ENCODE measurements around the gene TMEM175. TPM values are rescaled to one million over a fixed set of nuclear protein-coding genes. Genes with fewer than 3 reads are reported as not detected.

TMEM175 gene
- total and polyA plus RNA-seq, 2 of the 4 experiments (the other 2 are of a cell fraction) = 7.7 to 41.9 TPM

- no peak overlapping the region for H2BK15ac ChIP-seq (ENCODE audit: low read depth, low read length)
- no TSS peak for BruUV-seq (replicated peaks)
These were observed 24.4 kb downstream of the TMEM175 start for GRCh38 chr4:956531-957230.

More at GRCh38 chr4:956531-957230, 24.4 kb downstream of the TMEM175 start:
- Histone ChIP-seq H3K23ac (ENCODE audit: low read depth, low read length) (no peak overlapping the region), H2BK20ac (ENCODE audit: low read depth, low read length) (no peak overlapping the region), H3K4ac (ENCODE audit: low read depth, low read length) (no peak overlapping the region), H3K36me3 (ENCODE audit: control insufficient read depth, insufficient read depth, low read length) (peaks cover 32% of the 10 kb centered on the region), H3K27ac (ENCODE audit: insufficient read depth, low read length) (no peak overlapping the region), H2BK120ac (ENCODE audit: low read depth, low read length) (no peak overlapping the region), H3K27me3 (ENCODE audit: control insufficient read depth, insufficient read depth, low read length) (no peaks in the 10 kb centered on the region), H2AK5ac (ENCODE audit: low read depth, low read length) (no peak overlapping the region), H3K18ac (ENCODE audit: low read depth, low read length) (no peak overlapping the region), H2AK9ac (replicated peaks; ENCODE audit: low read depth, low read length, poor library complexity) (no peak overlapping the region), H3K14ac (replicated peaks; ENCODE audit: low read depth, low read length) (no peak overlapping the region), H2BK5ac (ENCODE audit: low read depth, low read length, poor library complexity, severe bottlenecking) (no peak overlapping the region), H3K9me1 (ENCODE audit: insufficient read depth, low read length) (0 out of 2 replicates have a peak, but pooled peaks cover 2% of the 10 kb centered on the region), H3K9me3 (ENCODE audit: control insufficient read depth, insufficient read depth, low read length) (no peaks in the 10 kb centered on the region), H4K8ac (ENCODE audit: low read depth in 2 of 2, low read length in 2 of 2) (no peak overlapping the region), H4K5ac (ENCODE audit: low read depth, low read length) (no peak overlapping the region), H3K4me3 (ENCODE audit: insufficient read depth, low read depth, low read length) (no peak overlapping the region), H3K4me1 (ENCODE audit: control insufficient read depth, insufficient read depth, low read length) (no peaks in the 10 kb centered on the region), H3K9ac (ENCODE audit: low read depth, low read length) (no peak overlapping the region), H3K56ac (ENCODE audit: extremely low read depth, insufficient read depth, low read length) (no peak overlapping the region), H3K79me1 (ENCODE audit: low read depth in 1 of 2, low read length in 2 of 2) (no peaks in the 10 kb centered on the region), H4K20me1 (ENCODE audit: insufficient read depth, low read length) (no peaks in the 10 kb centered on the region), H4K91ac (ENCODE audit: insufficient read depth, low read depth, low read length) (no peak overlapping the region), H3K4me2 (ENCODE audit: low read depth, low read length) (no peak overlapping the region), H2AFZ (replicated peaks; ENCODE audit: low read length, poor library complexity) (no peak overlapping the region)
- ATAC-seq (ENCODE audit: low read depth) (no peak), DNase-seq (no peak)
- intact Hi-C loops (cut with micrococcal nuclease) = no loop called here
- CTCF ChIA-PET = no interaction called here
- POLR2A ChIA-PET (ENCODE audit: unreplicated experiment) = no interaction called here
- in situ Hi-C loops (cut with MboI; ENCODE audit: low sequenced_read_pairs) = no loop called here
- 63% methylated on average over 4 of the region's 14 CpGs; no CpG with 5 or more reads in 1 of the 2 experiments for WGBS, 2 experiments (ENCODE audit: extremely low coverage in 2 of 2, insufficient read length in 1 of 2)
- TF ChIP-seq NFE2L2 (IDR thresholded peaks at IDR 0.05; ENCODE audit: low read depth, low read length) = no peak
- TF ChIP-seq FOS (IDR thresholded peaks at IDR 0.05; ENCODE audit: low read depth, low read length) = no peak
- TF ChIP-seq MAFK (IDR thresholded peaks at IDR 0.05; ENCODE audit: low read depth, low read length) = no peak
- no peak for TF ChIP-seq BHLHE40 (IDR thresholded peaks at IDR 0.05; ENCODE audit: low read depth, low read length)
- no peak for TF ChIP-seq MXI1 (IDR thresholded peaks at IDR 0.05; ENCODE audit: borderline replicate concordance, low read depth, low read length)
- no peak for TF ChIP-seq RAD21 (IDR thresholded peaks at IDR 0.05; ENCODE audit: low read length)
- TF ChIP-seq CEBPB (IDR thresholded peaks at IDR 0.05; ENCODE audit: low read depth, low read length) = no peak
- no peak for TF ChIP-seq ELK1 (IDR thresholded peaks at IDR 0.05; ENCODE audit: borderline replicate concordance, low read depth, low read length)
- dilution Hi-C loops (cut with HindIII; ENCODE audit: low sequenced_read_pairs, unreplicated experiment) = no loop called here
